ENCODE measurements around the gene MCC.

The MCC gene

GRCh38 chr5:113320273-113320780 is 167.9 kb downstream of the MCC start:
- Histone ChIP-seq H3K4me3 (replicated peaks; ENCODE audit: insufficient read depth, low read length) (no peak overlapping the region), H3K27ac (replicated peaks) (no peak overlapping the region), H3K27me3 (ENCODE audit: insufficient read depth, poor library complexity, severe bottlenecking) (no peaks in the 10 kb centered on the region)
- DNase-seq (ENCODE audit: low read depth in 1 of 2, low spot score in 1 of 2): no peak
- TF ChIP-seq SPI1 (IDR thresholded peaks at IDR 0.05; ENCODE audit: borderline replicate concordance, low read depth): no peak
- TF ChIP-seq POLR2AphosphoS5 (IDR thresholded peaks at IDR 0.05; ENCODE audit: low read depth): no peak
- TF ChIP-seq GABPA (IDR thresholded peaks at IDR 0.05; ENCODE audit: low read depth): no peak
- no peak for TF ChIP-seq CTCF (IDR thresholded peaks at IDR 0.05; ENCODE audit: insufficient read depth, low read length)
- TF ChIP-seq REST (IDR thresholded peaks at IDR 0.05; ENCODE audit: insufficient replicate concordance, low read depth): no peak

GRCh38 chr5:113319256-113320053 is 168.8 kb downstream of the MCC start:
- DNase-seq (ENCODE audit: low read depth in 1 of 2, low spot score in 1 of 2): no peak
- H3K27ac ChIP-seq (replicated peaks): no peak overlapping the region
- H3K4me3 ChIP-seq (replicated peaks; ENCODE audit: insufficient read depth, low read length): no peak overlapping the region
- TF ChIP-seq SPI1 (IDR thresholded peaks at IDR 0.05; ENCODE audit: borderline replicate concordance, low read depth) (no peak), REST (IDR thresholded peaks at IDR 0.05; ENCODE audit: insufficient replicate concordance, low read depth) (no peak), CTCF (IDR thresholded peaks at IDR 0.05; ENCODE audit: insufficient read depth, low read length) (no peak), POLR2AphosphoS5 (IDR thresholded peaks at IDR 0.05; ENCODE audit: low read depth) (no peak)
- no peaks in the 10 kb centered on the region for H3K27me3 ChIP-seq (ENCODE audit: insufficient read depth, poor library complexity, severe bottlenecking)

- TF ChIP-seq GABPA (IDR thresholded peaks at IDR 0.05; ENCODE audit: low read depth): no peak
- TF ChIP-seq REST (IDR thresholded peaks at IDR 0.05; ENCODE audit: insufficient replicate concordance, low read depth): no peak
- no peak for TF ChIP-seq CTCF (IDR thresholded peaks at IDR 0.05; ENCODE audit: insufficient read depth, low read length)
- no peak for TF ChIP-seq POLR2AphosphoS5 (IDR thresholded peaks at IDR 0.05; ENCODE audit: low read depth)
- no peak for TF ChIP-seq SPI1 (IDR thresholded peaks at IDR 0.05; ENCODE audit: borderline replicate concordance, low read depth)
- H3K27ac ChIP-seq (replicated peaks): no peak overlapping the region
- no peaks in the 10 kb centered on the region for H3K27me3 ChIP-seq (ENCODE audit: insufficient read depth, poor library complexity, severe bottlenecking)
- no peak for DNase-seq (ENCODE audit: low read depth in 1 of 2, low spot score in 1 of 2)
- no peak overlapping the region for H3K4me3 ChIP-seq (replicated peaks; ENCODE audit: insufficient read depth, low read length)
Observed at GRCh38 chr5:113317636-113318035, 170.6 kb downstream of the MCC start.
